ENCODE measurements around the gene PERP. TPM values are rescaled to one million over a fixed set of nuclear protein-coding genes. Genes with fewer than 3 reads are reported as not detected.

Gene PERP
- total and polyA plus RNA-seq, 8 donors = 13.7 to 46.6 (median 20.4) TPM

- peaks cover 6 to 8% (median 7%) of the 10 kb centered on the region in 3 donors for H3K4me1 ChIP-seq
- intact Hi-C loops (cut with DNase I) = loop anchor here in 1 of 3 donors (5.0 kb wide), 1 partner anchor 97 kb away; no protein-coding TSS in a partner anchor
- no peak overlapping the region for H3K27ac ChIP-seq
- ATAC-seq = no peak
- no peak for DNase-seq
- H3K4me3 ChIP-seq = no peak overlapping the region
- no peak for FAIRE-seq
- 64 to 68% methylated on average over 5 of the region's 5 CpGs for WGBS, 2 donors
- H3K9me3 ChIP-seq = no peaks in the 10 kb centered on the region
- H3K36me3 ChIP-seq = no peaks in the 10 kb centered on the region
- no peak for TF ChIP-seq CTCF (IDR thresholded peaks at IDR 0.05)
- no peaks in the 10 kb centered on the region for H3K27me3 ChIP-seq
Observed at GRCh38 chr6:138103871-138104270, 3.3 kb downstream of the PERP start.

GRCh38 chr6:138101946-138102731 lies 5.1 kb downstream of the PERP start:
- no peak for FAIRE-seq

GRCh38 chr6:138099832-138100231 lies 7.4 kb downstream of the PERP start:
- DNase-seq = no peak
- WGBS, 2 donors = 64 to 76% methylated on average over 5 of the region's 5 CpGs
- no peaks in the 10 kb centered on the region for H3K9me3 ChIP-seq
- intact Hi-C loops (cut with DNase I) = loop anchor here in 1 of 3 donors (5.0 kb wide), 1 partner anchor 93 kb away; no protein-coding TSS in a partner anchor
- no peak overlapping the region for H3K27ac ChIP-seq
- FAIRE-seq = no peak
- peaks cover 0 to 6% (median 3%) of the 10 kb centered on the region in 3 donors for H3K4me1 ChIP-seq
- no peaks in the 10 kb centered on the region for H3K27me3 ChIP-seq
- no peak for TF ChIP-seq CTCF (IDR thresholded peaks at IDR 0.05)
- peaks cover 0 to 12% (median 3%) of the 10 kb centered on the region in 3 donors for H3K36me3 ChIP-seq
- no peak overlapping the region for H3K4me3 ChIP-seq
- peak in 1 of 4 donors; percentile 18 for ATAC-seq

More at GRCh38 chr6:138101946-138102731, 5.1 kb downstream of the PERP start:
- H3K27ac ChIP-seq = no peak overlapping the region
- WGBS, 2 donors = 76 to 79% methylated on average over 10 of the region's 10 CpGs
- intact Hi-C loops (cut with DNase I) = loop anchor here in 1 of 3 donors (5.0 kb wide), 1 partner anchor 95 kb away; no protein-coding TSS in a partner anchor
- ATAC-seq (no peak), DNase-seq (no peak)
- no peak for TF ChIP-seq CTCF (IDR thresholded peaks at IDR 0.05)
- H3K36me3 ChIP-seq = no peaks in the 10 kb centered on the region
- no peaks in the 10 kb centered on the region for H3K27me3 ChIP-seq
- H3K4me1 ChIP-seq = peaks cover 0 to 7% (median 6%) of the 10 kb centered on the region in 3 donors
- H3K9me3 ChIP-seq = no peaks in the 10 kb centered on the region
- H3K4me3 ChIP-seq = no peak overlapping the region

GRCh38 chr6:138098306-138098705 lies 8.9 kb downstream of the PERP start:
- no peak for FAIRE-seq
- DNase-seq = no peak
- ATAC-seq = no peak
- no peak for TF ChIP-seq CTCF (IDR thresholded peaks at IDR 0.05)
- no peaks in the 10 kb centered on the region for H3K27me3 ChIP-seq
- H3K27ac ChIP-seq = no peak overlapping the region
- 80 to 82% methylated on average over 2 of the region's 2 CpGs for WGBS, 2 donors
- no peaks in the 10 kb centered on the region for H3K4me1 ChIP-seq
- peaks cover 0 to 19% (median 3%) of the 10 kb centered on the region in 3 donors for H3K36me3 ChIP-seq
- H3K9me3 ChIP-seq = no peaks in the 10 kb centered on the region
- H3K4me3 ChIP-seq = no peak overlapping the region
- intact Hi-C loops (cut with DNase I) = no loop called here

- ATAC-seq (no peak), DNase-seq (no peak), FAIRE-seq (no peak)
- Histone ChIP-seq H3K27ac (no peak overlapping the region), H3K9me3 (no peaks in the 10 kb centered on the region), H3K4me1 (no peaks in the 10 kb centered on the region), H3K36me3 (peaks cover 0 to 24% (median 3%) of the 10 kb centered on the region in 3 donors), H3K4me3 (no peak overlapping the region), H3K27me3 (no peaks in the 10 kb centered on the region)
- no peak for TF ChIP-seq CTCF (IDR thresholded peaks at IDR 0.05)
- intact Hi-C loops (cut with DNase I) = no loop called here
- WGBS, 2 donors = 97 to 98% methylated on average over 1 of the region's 1 CpG
Observed at GRCh38 chr6:138094260-138094659, 13.0 kb downstream of the PERP start.

All from pancreas (tissue), 10 donors.